ENCODE results near the gene AGFG1.

The AGFG1 gene

DNA sequence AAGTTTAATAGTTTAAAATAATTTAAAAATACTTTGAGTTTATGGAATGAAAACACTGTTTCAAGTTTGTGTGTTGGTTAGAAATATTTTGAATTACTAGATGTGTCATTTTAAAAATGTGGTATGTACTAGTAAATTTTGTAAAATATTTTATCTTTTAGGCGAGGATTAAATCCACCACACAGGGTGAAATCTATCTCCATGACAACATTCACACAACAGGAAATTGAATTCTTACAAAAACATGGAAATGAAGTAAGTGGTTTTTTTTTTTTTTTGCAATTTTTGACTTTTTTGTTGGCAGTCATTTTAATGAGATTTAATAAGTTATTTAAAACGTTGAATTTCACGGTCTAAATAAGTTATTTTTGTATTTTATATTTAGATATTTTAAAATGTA lies 19.4 kb downstream of the AGFG1 start:
- Mint-ChIP-seq H3K27ac (no peak overlapping the region), H3K36me3 (ENCODE audit: insufficient read depth) (peaks cover 19% of the 10 kb centered on the region), H3K4me3 (no peak overlapping the region), H3K4me1 (ENCODE audit: low read depth in 2 of 2) (peaks cover 9 to 40% of the 10 kb centered on the region in 2 donors), H3K9me3 (no peaks in the 10 kb centered on the region), H3K27me3 (no peaks in the 10 kb centered on the region)
- ATAC-seq (replicated peaks) (no peak), DNase-seq (no peak)

GRCh38 chr2:227493524-227493923 lies 21.6 kb downstream of the AGFG1 start:
- no peaks in the 10 kb centered on the region for H3K27me3 Mint-ChIP-seq

DNA sequence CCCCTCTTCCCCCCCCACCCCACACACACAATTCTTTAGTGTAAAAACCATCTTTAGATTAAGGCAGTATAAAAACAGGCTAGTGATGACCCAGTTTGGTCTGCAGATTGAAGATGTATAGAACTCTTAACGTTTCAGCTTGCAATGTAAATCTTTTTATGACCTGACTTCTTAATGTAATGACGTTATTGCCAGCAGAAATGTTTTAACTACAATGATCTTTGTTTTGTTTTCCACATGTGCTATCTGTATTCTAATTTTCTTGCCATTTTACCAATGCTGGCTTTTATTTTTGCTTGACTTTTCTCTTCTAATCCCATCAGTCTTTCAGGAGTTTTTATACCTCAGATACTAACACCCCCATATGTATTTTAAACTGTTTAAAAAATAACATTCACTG lies 25.2 kb downstream of the AGFG1 start:
- Mint-ChIP-seq H3K27me3 (no peaks in the 10 kb centered on the region), H3K4me3 (no peak overlapping the region), H3K36me3 (ENCODE audit: insufficient read depth) (peaks cover 26% of the 10 kb centered on the region), H3K9me3 (no peaks in the 10 kb centered on the region), H3K4me1 (ENCODE audit: low read depth in 2 of 2) (peaks cover 12 to 62% of the 10 kb centered on the region in 2 donors), H3K27ac (no peak overlapping the region)
- no peak for DNase-seq
- ATAC-seq (replicated peaks) = no peak

More at GRCh38 chr2:227493524-227493923, 21.6 kb downstream of the AGFG1 start:
- ATAC-seq (replicated peaks) (no peak), DNase-seq (no peak)
- no peak overlapping the region for H3K27ac Mint-ChIP-seq
- H3K4me1 Mint-ChIP-seq (ENCODE audit: low read depth in 2 of 2) = peaks cover 3 to 45% of the 10 kb centered on the region in 2 donors
- H3K9me3 Mint-ChIP-seq = no peaks in the 10 kb centered on the region
- H3K36me3 Mint-ChIP-seq (ENCODE audit: insufficient read depth) = peaks cover 25% of the 10 kb centered on the region
- no peak overlapping the region for H3K4me3 Mint-ChIP-seq

- Mint-ChIP-seq H3K4me3 (no peak overlapping the region), H3K27ac (peak overlapping the region; percentile 10 to 29), H3K9me3 (no peaks in the 10 kb centered on the region), H3K36me3 (ENCODE audit: insufficient read depth) (peaks cover 21% of the 10 kb centered on the region), H3K4me1 (ENCODE audit: low read depth in 2 of 2) (peaks cover 29 to 62% of the 10 kb centered on the region in 2 donors), H3K27me3 (no peaks in the 10 kb centered on the region)
- DNase-seq = no peak
- no peak for ATAC-seq (replicated peaks)
These were observed 27.8 kb downstream of the AGFG1 start for GRCh38 chr2:227499627-227500300.

- no peak for ATAC-seq (replicated peaks)
- no peak for DNase-seq
- H3K36me3 Mint-ChIP-seq (ENCODE audit: insufficient read depth) = peaks cover 16% of the 10 kb centered on the region
- H3K27me3 Mint-ChIP-seq = no peaks in the 10 kb centered on the region
- H3K4me3 Mint-ChIP-seq = no peak overlapping the region
- peaks cover 33 to 65% of the 10 kb centered on the region in 2 donors for H3K4me1 Mint-ChIP-seq (ENCODE audit: low read depth in 2 of 2)
- H3K27ac Mint-ChIP-seq = peak overlapping the region; percentile 10 to 29
- H3K9me3 Mint-ChIP-seq = no peaks in the 10 kb centered on the region
These were observed 28.3 kb downstream of the AGFG1 start for GRCh38 chr2:227500301-227500630.

- H3K36me3 Mint-ChIP-seq (ENCODE audit: insufficient read depth) = peaks cover 7% of the 10 kb centered on the region
- peak overlapping the region; percentile 4 to 34 for H3K4me3 Mint-ChIP-seq
- H3K9me3 Mint-ChIP-seq = no peaks in the 10 kb centered on the region
- DNase-seq (no peak), ATAC-seq (replicated peaks) (no peak)
- H3K27ac Mint-ChIP-seq = peak overlapping the region in 1 of 2 donors; percentile 52
- peaks cover 48 to 74% of the 10 kb centered on the region in 2 donors for H3K4me1 Mint-ChIP-seq (ENCODE audit: low read depth in 2 of 2)
- H3K27me3 Mint-ChIP-seq = no peaks in the 10 kb centered on the region
These were observed 31.8 kb downstream of the AGFG1 start for GRCh38 chr2:227503433-227504406.

DNA sequence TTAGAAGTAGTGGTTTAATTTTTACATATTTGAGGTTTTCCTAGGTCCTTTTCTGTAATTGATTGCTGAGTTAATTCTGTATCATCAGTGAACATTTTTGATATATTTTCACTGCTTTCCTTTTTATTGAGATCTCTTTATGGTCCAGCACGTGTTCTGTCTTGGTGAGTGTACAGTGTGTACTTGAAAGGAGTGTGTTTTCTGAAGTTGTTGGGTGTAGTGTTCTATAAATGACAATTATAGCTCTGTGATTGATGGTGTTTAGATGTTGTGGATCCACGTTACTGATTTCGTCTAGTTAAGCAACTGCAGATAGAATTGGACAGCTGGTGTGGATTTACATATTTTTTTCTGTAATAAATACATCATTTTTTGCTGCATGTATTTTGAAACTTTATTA lies 32.7 kb downstream of the AGFG1 start:
- Mint-ChIP-seq H3K4me3 (peak overlapping the region in 1 of 2 donors; percentile 14), H3K4me1 (ENCODE audit: low read depth in 2 of 2) (peaks cover 43 to 69% of the 10 kb centered on the region in 2 donors), H3K27ac (no peak overlapping the region), H3K27me3 (no peaks in the 10 kb centered on the region), H3K36me3 (ENCODE audit: insufficient read depth) (peaks cover 7% of the 10 kb centered on the region), H3K9me3 (no peaks in the 10 kb centered on the region)
- ATAC-seq (replicated peaks) (no peak), DNase-seq (no peak)

DNA sequence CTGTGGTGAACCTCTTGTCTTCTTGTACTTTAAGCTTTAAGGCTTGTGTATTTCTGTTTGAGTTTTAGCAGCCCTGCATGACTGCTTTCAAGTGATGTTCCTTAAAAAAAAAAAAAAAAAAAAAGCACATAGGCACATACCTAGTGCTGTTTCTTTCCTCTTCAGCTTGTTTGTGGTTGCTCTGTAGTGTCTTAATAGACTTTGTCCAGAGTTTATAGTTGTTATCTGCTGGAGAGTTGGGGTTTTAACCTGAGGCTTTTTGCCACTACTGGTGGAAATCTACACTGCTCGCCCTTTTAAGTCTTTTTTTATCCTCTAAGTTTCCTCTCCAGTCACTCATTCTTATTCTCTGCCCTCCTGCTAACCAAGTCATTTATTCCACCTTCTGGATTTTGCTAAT lies 34.5 kb downstream of the AGFG1 start:
- Mint-ChIP-seq H3K27ac (no peak overlapping the region), H3K27me3 (no peaks in the 10 kb centered on the region), H3K9me3 (no peaks in the 10 kb centered on the region), H3K36me3 (ENCODE audit: insufficient read depth) (peaks cover 5% of the 10 kb centered on the region), H3K4me1 (ENCODE audit: low read depth in 2 of 2) (peaks cover 54 to 73% of the 10 kb centered on the region in 2 donors), H3K4me3 (peak overlapping the region in 1 of 2 donors; percentile 50)
- no peak for DNase-seq
- ATAC-seq (replicated peaks) = no peak

- Mint-ChIP-seq H3K4me1 (ENCODE audit: low read depth in 2 of 2) (peaks cover 51 to 75% of the 10 kb centered on the region in 2 donors), H3K27ac (no peak overlapping the region), H3K36me3 (ENCODE audit: insufficient read depth) (peaks cover 4% of the 10 kb centered on the region), H3K9me3 (no peaks in the 10 kb centered on the region), H3K27me3 (no peaks in the 10 kb centered on the region), H3K4me3 (peak overlapping the region in 1 of 2 donors; percentile 1)
- DNase-seq (no peak), ATAC-seq (replicated peaks) (no peak)
These were observed 36.0 kb downstream of the AGFG1 start for GRCh38 chr2:227507963-227508362.

DNA sequence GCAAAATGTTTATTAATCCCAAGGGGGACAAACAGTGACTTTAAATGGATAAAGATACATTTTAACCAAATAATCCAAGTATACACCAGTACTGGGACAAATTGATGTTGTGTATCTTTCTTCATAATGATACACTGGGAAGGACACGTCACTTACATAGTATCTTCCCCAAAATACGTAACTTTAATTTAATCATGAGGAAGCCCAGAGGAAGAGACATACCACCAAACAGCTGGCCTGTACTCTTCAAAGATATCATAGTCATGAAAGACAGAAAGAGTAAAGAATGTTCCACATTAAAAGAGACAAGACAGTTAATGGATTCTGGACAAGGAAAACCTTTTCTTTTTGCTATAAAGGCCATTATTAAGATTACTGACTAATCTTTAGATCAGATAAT lies 37.1 kb downstream of the AGFG1 start:
- Mint-ChIP-seq H3K27me3 (no peaks in the 10 kb centered on the region), H3K9me3 (no peaks in the 10 kb centered on the region), H3K36me3 (ENCODE audit: insufficient read depth) (peaks cover under 1% of the 10 kb centered on the region), H3K27ac (no peak overlapping the region), H3K4me3 (peak overlapping the region in 1 of 2 donors; percentile 32), H3K4me1 (ENCODE audit: low read depth in 2 of 2) (peaks cover 50 to 74% of the 10 kb centered on the region in 2 donors)
- no peak for ATAC-seq (replicated peaks)
- DNase-seq = no peak

GRCh38 chr2:227509824-227510619 lies 38.1 kb downstream of the AGFG1 start:
- no peaks in the 10 kb centered on the region for H3K9me3 Mint-ChIP-seq
- no peaks in the 10 kb centered on the region for H3K36me3 Mint-ChIP-seq (ENCODE audit: insufficient read depth)
- ATAC-seq (replicated peaks) = no peak
- peak overlapping the region; percentile 31 to 64 for H3K27ac Mint-ChIP-seq
- DNase-seq = no peak
- H3K4me1 Mint-ChIP-seq (ENCODE audit: low read depth in 2 of 2) = peaks cover 46 to 70% of the 10 kb centered on the region in 2 donors
- no peak overlapping the region for H3K4me3 Mint-ChIP-seq
- no peaks in the 10 kb centered on the region for H3K27me3 Mint-ChIP-seq

GRCh38 chr2:227510620-227510958 lies 38.6 kb downstream of the AGFG1 start:
- ATAC-seq (replicated peaks) (no peak), DNase-seq (no peak)
- Mint-ChIP-seq H3K4me1 (ENCODE audit: low read depth in 2 of 2) (peaks cover 45 to 70% of the 10 kb centered on the region in 2 donors), H3K36me3 (ENCODE audit: insufficient read depth) (no peaks in the 10 kb centered on the region), H3K9me3 (no peaks in the 10 kb centered on the region), H3K4me3 (no peak overlapping the region), H3K27ac (peak overlapping the region; percentile 64 to 80), H3K27me3 (no peaks in the 10 kb centered on the region)

DNA sequence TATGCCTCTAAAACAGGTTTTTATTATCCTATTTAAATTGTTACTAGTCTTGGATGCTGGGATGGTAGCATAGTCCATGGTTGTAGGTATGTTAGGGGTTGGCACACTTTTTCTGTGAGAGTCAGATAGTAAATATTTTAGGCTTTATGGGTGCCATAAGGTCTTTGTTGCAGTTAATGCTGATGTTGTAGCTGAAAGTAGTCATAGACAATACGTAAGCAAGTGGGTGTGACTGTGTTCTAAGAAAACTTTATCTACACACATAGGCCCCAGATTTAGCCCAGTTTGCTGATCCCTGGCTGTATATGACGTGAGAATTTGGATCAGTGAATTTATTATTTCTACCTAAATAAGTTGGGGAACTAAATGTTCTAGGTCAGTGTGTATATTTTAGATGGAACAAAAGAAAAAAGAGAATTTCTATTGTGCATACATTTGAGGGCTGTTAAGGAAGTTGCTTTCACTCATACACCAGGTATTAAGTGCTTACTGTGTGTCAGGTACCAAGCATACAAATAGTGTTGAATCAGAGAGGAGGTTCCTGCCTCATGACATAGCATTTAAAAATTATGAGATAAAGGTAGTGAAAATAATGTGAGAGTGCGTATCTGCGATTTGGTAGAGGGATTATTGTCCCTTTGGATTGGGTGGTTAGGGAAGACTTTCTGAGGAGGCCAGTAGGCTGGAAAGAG lies 39.4 kb downstream of the AGFG1 start:
- peaks cover 47 to 73% of the 10 kb centered on the region in 2 donors for H3K4me1 Mint-ChIP-seq (ENCODE audit: low read depth in 2 of 2)
- H3K27ac Mint-ChIP-seq = peak overlapping the region; percentile 64 to 80
- H3K27me3 Mint-ChIP-seq = no peaks in the 10 kb centered on the region
- ATAC-seq (replicated peaks) (no peak), DNase-seq (no peak)
- no peaks in the 10 kb centered on the region for H3K9me3 Mint-ChIP-seq
- no peaks in the 10 kb centered on the region for H3K36me3 Mint-ChIP-seq (ENCODE audit: insufficient read depth)
- H3K4me3 Mint-ChIP-seq = peak overlapping the region in 1 of 2 donors; percentile 11

Data from effector memory CD8-positive, alpha-beta T cell (primary cell).